Prostate gland (tissue), 2 donors: ENCODE measurements around the gene NEB. TPM values are rescaled to one million over a fixed set of nuclear protein-coding genes. Genes with fewer than 3 reads are reported as not detected.

Experiments
- DNase-seq: peaks from one replicate; pipeline ENCODE4 v3.0.0-alpha.2; 2019; ENCODE audit warnings: low spot score
- H3K27ac ChIP-seq, 2 donors: fragments of 200-600 bp; sonication (generic); 2 replicates each; pipeline ENCODE4 v1.5.1; 2017 to 2019
- H3K27me3 ChIP-seq: fragments of 200-600 bp; sonication (generic); replicated peaks from 2 replicates; pipeline ENCODE4 v1.5.1; 2019; ENCODE audit not compliant: insufficient read depth
- H3K36me3 ChIP-seq, 2 donors: fragments of 200-600 bp; sonication (generic); 1 replicate in 1 of 2; 2 replicates in 1 of 2; pipeline versions ENCODE4 v1.5.1 to v1.8.1; 2017 to 2019
- H3K4me1 ChIP-seq: fragments of 200-600 bp; sonication (generic); replicated peaks from 2 replicates; pipeline ENCODE4 v1.5.1; 2019
- H3K4me3 ChIP-seq, 2 donors: fragments of 200-600 bp; sonication (generic); 2 replicates each; pipeline ENCODE4 v1.5.1; 2017 to 2019
- H3K9me3 ChIP-seq: fragments of 200-600 bp; sonication (generic); 2 replicates; pipeline ENCODE4 v1.5.1; 2017
- CTCF ChIP-seq, 4 experiments: fragments of 200-600 bp in 2 of 4; fragments of 450-650 bp in 2 of 4; sonication (generic) in 2 of 4; IDR thresholded peaks; 1 replicate in 3 of 4; 2 replicates in 1 of 4; pipeline ENCODE4 v1.5.1; 2016 to 2019; ENCODE audit warnings: antibody characterized with exemption in 4 of 4, mild to moderate bottlenecking in 2 of 4, moderate library complexity in 2 of 4
- POLR2A ChIP-seq: fragments of 450-650 bp; IDR thresholded peaks from one replicate; pipeline ENCODE4 v1.6.1; 2016; ENCODE audit warnings: antibody characterized with exemption, mild to moderate bottlenecking
- POLR2AphosphoS5 ChIP-seq: sonication (generic); formaldehyde crosslinking; IDR thresholded peaks from one replicate; pipeline ENCODE4 v1.6.1; 2017; ENCODE audit warnings: antibody characterized with exemption
- WGBS: methylation state at CpG from one replicate; pipeline ENCODE4 v1.1.5; 2018; 5-methylcytosine and 5-hydroxymethylcytosine counted together
- intact Hi-C: fragments of 100-400 bp; cut with DNase I; formaldehyde crosslinking; loops from one replicate; pipeline ENCODE4 v1.14.2; 2022
- total RNA-seq, 2 donors: library from RNA; depleted of rRNA; stranded (reverse); fragments of >200 nt; gene quantifications; one replicate each; pipeline ENCODE4 v1.1.0, GENCODE V29; 2016

Gene NEB
- total RNA-seq, 2 donors from 2014 or later: 7.3 to 57.9 TPM

GRCh38 chr2:151498178-151498577 is 236.1 kb downstream of the NEB start:
- DNase-seq: no peak
- Histone ChIP-seq H3K36me3 (no peaks in the 10 kb centered on the region), H3K27ac (no peak overlapping the region), H3K4me1 (no peaks in the 10 kb centered on the region), H3K27me3 (no peaks in the 10 kb centered on the region), H3K4me3 (no peak overlapping the region), H3K9me3 (no peaks in the 10 kb centered on the region)
- intact Hi-C loops: no loop called here
- 91% methylated on average over 1 of the region's 1 CpG for WGBS
- TF ChIP-seq POLR2A (no peak), POLR2AphosphoS5 (no peak)

GRCh38 chr2:151491496-151491895 is 242.8 kb downstream of the NEB start:
- Histone ChIP-seq H3K9me3 (no peaks in the 10 kb centered on the region), H3K27me3 (no peaks in the 10 kb centered on the region), H3K36me3 (no peaks in the 10 kb centered on the region), H3K4me3 (no peak overlapping the region), H3K27ac (no peak overlapping the region), H3K4me1 (no peaks in the 10 kb centered on the region)
- no peak for DNase-seq
- intact Hi-C loops: no loop called here
- TF ChIP-seq POLR2AphosphoS5: no peak
- TF ChIP-seq POLR2A: no peak
- no peak for TF ChIP-seq CTCF (IDR thresholded peaks at IDR 0.05)
- WGBS: 68% methylated on average over 4 of the region's 4 CpGs

- Histone ChIP-seq H3K27me3 (no peaks in the 10 kb centered on the region), H3K4me1 (no peaks in the 10 kb centered on the region), H3K9me3 (no peaks in the 10 kb centered on the region), H3K27ac (no peak overlapping the region), H3K36me3 (no peaks in the 10 kb centered on the region), H3K4me3 (no peak overlapping the region)
- TF ChIP-seq POLR2AphosphoS5 (no peak), CTCF (IDR thresholded peaks at IDR 0.05) (no peak), POLR2A (no peak)
- WGBS: 90% methylated on average over 9 of the region's 9 CpGs
- DNase-seq: no peak
- intact Hi-C loops: no loop called here
Measured at GRCh38 chr2:151490276-151490675, 244.0 kb downstream of the NEB start.

GRCh38 chr2:151486053-151486452 is 248.2 kb downstream of the NEB start:
- H3K4me3 ChIP-seq: no peak overlapping the region
- TF ChIP-seq CTCF (IDR thresholded peaks at IDR 0.05) (no peak), POLR2AphosphoS5 (no peak), POLR2A (no peak)
- no peak for DNase-seq
- H3K9me3 ChIP-seq: no peaks in the 10 kb centered on the region
- H3K4me1 ChIP-seq: no peaks in the 10 kb centered on the region
- intact Hi-C loops: no loop called here
- H3K27ac ChIP-seq: no peak overlapping the region
- H3K36me3 ChIP-seq: no peaks in the 10 kb centered on the region
- 98% methylated on average over 1 of the region's 1 CpG for WGBS
- H3K27me3 ChIP-seq: no peaks in the 10 kb centered on the region

GRCh38 chr2:151484100-151484499 is 250.2 kb downstream of the NEB start:
- no peak overlapping the region for H3K4me3 ChIP-seq
- H3K27me3 ChIP-seq: no peaks in the 10 kb centered on the region
- H3K27ac ChIP-seq: no peak overlapping the region
- intact Hi-C loops: no loop called here
- H3K9me3 ChIP-seq: no peaks in the 10 kb centered on the region
- TF ChIP-seq POLR2AphosphoS5 (no peak), POLR2A (no peak), CTCF (IDR thresholded peaks at IDR 0.05) (no peak)
- DNase-seq: no peak
- H3K4me1 ChIP-seq: no peaks in the 10 kb centered on the region
- no peaks in the 10 kb centered on the region for H3K36me3 ChIP-seq
- WGBS: 67% methylated on average over 4 of the region's 4 CpGs
